ENCODE data around the gene UBE2L6.

UBE2L6 gene

DNA sequence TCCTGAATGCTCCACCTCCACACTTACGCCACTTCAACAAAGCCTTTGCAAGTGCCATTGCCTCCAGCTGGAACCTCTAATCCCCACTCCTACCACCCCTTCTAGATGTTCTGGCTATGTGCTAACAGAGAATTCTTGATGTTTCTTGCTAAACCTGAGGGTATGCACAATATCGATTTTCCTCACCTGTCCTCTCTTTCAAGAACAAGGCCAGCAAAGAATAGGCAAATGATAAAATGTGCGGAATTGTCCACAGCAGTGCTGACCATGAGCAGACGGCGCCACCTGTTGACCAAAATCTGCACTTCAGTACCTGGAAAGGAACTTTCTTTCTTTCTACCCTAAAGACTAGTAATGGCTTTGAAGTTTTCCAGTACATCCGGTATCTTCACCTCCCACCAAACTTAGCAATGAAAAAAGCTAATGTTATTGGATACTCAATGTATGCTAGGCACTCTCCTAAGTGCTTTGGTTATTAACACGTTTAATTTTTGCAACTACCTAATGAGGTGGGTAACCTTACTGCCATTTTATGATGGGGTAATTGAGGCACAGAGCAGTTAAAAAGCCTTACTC, 40.3 kb downstream of the UBE2L6 start:
- DNase-seq, result peak; percentile 75

DNA sequence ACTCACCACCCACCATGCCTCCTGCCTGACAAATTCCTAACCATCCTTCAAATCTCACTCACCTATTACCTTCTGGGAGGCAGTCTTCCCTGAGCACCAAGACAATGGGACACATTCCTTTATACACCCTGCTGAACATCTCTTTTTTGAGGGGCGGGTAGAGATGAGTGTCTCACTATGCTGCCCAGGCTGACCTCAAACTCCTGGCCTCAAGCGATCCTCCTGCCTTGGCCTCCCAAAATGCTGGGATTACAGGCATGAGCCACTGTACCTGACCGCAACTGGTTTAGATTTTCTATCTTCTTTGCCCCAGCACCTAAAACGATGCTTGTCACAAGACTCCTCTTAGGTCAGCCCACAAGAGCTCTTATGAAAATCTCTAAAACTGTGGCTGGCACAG, 44.1 kb downstream of the UBE2L6 start:
- DNase-seq, result no peak

DNA sequence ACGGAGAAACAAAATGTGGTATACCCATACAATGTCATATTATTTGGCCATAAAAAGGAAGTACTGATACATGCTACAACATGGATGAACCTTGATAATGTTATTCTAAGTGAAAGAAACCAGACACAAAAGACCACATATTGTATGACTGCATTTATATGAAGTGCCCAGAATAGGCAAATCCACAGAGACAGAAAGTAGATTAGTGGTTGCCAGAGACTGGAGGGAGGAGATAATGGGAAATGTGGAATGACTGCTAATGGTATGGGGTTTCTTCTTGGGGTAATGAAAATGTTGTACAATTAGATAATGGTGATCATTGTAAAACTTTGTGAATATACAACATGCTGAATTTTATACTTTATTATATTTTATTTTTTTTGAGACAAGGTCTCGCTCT, 46.4 kb downstream of the UBE2L6 start:
- no peak for DNase-seq

DNA sequence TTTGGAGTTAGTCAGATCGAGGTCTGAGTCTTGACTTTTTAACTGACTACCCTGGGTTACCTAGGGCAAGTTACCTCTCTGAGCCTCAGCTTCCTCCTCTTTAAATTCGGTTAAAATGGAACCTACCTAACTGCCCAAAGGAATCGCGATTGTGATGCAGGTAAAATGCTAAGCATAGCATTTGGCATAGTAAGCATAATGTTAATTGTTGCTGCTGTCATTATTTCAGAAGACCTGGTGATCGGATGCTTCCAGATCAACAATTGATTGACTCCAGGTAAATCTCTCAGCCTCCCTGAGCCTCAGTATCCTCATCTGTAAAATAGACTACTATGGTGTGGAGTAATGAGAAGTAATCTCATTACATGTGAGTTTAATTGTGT, 51.4 kb downstream of the UBE2L6 start:
- DNase-seq, result no peak

DNA sequence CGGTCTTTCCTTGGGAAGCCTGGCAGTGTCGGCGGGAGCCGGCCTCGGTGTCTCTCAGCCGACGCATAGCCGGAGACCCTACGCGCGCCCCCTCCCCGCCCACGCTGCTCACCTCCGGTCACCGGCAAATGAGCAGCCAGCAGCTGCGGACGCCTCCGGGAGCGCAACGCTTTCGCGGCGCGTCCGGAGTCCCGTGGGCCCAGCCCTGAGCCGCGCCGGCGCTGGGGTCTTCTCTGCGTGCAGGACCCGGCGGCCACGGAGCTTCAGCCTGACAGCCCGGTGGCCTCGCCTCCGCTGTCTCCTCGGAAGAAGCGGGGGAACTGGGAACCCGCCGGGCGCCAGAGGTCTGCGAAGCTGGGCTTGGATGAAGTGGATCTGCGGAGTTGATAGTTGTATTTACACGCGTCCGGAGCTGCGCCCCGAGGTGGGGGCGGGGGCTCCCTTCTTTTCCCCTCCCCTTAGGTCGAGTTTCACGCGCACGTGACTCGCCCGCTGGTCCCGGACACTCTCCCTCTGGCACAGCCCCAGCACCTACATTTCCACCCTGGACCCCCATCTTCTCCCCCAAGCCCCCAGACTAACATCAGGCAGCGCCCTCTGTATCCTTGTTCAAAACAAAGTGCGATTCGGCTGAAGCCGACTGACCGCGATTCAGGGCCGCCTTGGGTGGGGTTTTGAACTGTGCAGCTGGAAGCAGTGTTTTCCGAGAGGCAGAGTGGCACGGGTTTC, 52.0 kb downstream of the UBE2L6 start, which contains the start of gene SLC43A1:
TSS of gene SLC43A1 (minus strand) at position 371 of the 729 bp plus-strand sequence. CDS start 1,591 bp downstream, outside the sequence.
- DNase-seq, result peak; percentile 42

DNA sequence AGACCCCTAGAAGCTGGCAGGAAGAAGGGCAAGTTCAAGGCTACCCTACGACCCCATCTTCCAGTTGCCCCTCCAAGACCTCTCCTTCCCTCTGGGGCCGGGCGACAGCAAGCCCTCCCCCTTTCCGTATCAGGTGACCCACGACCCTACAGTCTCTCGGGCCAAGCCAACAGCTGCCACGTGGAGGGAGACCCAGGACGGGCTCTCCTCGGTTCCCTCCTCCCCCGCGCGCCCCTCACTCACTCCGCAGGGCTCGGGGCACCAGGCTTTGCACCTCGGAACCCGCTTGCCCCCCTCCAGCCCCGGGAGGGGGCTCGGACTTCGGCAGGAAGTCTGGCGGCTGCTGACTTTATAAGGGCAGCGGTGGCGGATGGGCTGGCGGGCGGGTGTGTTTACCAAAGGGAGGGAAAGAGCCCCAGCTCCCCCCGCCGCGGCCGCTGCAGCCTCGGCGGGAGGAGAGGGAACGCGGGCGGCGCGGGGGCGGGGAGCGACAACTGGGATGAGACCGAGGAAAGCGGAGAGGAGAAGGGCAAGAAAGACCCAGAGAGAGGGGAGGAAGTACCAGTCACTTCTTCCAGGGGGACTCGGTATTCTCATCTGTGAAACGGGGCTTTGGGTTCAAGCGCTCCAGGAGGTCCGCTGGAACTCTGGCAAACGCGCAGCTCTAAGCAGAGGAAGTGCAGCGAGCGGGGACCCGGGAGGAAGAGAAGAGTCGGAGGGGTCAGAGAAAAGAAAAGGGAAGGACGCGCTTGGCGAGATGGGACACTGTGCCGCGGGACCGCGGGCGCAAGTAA, 52.7 kb downstream of the UBE2L6 start:
- DNase-seq, result peak; percentile 54

DNA sequence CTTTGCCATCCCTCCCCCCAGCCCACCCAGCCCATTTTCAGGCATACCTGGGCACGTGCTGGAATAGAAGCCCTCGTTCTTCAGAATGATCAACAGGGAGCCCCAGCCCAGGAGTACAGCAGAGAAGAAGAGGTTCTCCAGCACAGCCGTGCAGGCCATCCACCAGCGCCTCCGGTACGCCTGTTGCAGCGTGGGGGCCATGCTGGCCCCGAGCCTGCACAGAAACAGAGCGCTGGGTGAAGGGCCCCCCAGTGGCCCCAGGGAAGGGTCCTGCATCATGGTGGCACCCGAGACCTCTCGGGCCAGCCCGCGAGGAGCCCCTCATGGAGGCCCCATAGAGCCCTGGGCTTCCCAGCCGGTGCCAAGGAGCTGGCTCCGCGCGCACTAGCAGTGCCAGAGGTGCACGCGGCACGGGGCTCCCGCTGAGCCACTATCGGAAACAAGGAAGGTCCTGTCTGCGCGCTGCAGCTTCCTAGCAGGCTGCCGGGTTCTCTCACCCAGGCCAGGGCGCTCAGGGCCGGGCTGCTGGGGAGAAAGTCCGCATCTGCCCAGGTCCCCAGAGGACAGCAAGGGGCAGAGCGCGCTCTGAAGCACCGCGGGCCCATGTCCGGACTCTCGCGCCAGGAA, 53.4 kb downstream of the UBE2L6 start:
- peak; percentile 22 for DNase-seq

DNA sequence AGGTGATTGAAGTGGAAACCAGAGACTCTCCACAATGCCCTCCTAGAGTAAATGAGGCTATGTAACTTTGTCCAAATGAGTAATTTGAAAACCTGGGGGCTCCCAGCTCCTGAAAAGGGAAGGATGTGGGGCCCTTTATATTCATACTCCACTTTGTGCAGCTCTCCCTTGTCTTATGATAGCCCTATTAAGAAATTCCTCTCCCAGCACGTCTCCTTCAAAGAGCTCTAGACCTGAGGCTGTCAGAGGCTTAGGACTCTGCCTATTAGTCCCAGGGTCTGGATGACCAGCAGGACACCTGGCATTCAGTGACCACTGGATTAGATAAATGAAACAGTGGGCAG, 54.0 kb downstream of the UBE2L6 start:
- DNase-seq, result no peak

DNA sequence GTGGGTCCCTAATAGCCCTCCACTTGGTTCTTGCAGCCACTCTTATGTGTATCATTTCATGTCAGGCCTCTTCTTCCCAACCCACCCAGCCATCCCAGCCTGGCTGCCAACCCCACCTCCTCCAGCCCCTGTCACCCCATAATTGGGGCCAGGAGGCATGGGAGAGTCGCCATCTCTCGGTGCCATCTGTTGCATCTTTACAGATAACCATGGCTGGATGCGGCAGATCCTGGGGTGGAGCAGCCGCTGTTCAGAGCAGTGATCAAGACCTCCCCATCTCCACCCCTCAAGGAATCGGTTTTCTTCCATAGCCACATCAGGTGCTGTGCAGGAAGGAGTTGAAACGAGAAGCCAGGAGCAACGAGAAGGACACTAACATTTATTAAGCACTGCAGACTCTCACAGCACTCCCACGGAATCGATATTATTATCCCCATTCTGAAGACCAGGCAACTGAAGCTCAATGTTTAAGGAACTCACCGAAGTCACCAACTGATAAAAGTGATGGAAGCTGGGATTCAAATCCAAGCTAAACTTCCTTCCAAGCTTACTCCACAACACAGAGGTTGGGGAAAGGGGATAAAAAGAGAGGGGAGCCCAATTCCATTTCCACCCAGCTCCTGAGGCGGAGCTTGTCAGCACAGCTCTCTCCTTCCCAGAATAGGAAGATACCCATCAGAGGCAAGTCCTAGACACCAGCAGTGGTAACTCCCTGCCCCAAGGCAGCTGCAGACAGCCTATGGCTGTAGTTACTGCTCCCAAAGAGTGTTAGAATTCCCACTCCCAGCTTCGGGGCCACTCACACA, 54.6 kb downstream of the UBE2L6 start:
- DNase-seq, result no peak

DNA sequence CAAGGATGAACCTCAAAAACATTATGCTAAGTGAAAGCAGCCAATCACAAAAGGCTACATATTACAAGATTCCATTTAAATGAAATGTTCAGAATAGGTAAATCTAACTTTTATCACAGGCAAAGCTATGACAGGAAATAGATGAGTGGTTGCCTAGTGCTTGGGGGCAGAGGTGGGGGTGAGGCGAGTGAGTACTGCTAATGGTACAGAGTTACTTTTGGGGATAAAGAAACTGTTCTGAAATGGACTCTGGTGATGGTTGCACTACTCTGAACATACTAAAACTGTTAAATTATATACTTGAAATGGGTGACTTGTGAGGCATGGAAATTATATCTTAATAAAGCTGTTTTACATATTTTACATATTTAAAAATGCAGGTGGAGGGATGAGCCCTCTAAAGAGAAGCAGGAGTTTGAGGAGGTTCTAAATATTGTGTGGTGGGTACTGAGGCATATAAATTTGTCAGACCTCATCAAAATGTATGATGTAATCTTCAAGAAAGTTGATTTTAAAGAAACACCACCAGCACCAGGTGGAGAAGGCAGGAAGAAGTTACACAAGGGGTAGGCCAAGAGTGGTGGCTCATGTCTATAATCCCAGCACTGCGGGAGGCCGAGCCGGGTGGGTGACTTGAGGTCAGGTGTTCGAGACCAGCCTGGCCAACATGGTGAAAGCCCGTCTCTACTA, 55.6 kb downstream of the UBE2L6 start:
- DNase-seq, result no peak

DNA sequence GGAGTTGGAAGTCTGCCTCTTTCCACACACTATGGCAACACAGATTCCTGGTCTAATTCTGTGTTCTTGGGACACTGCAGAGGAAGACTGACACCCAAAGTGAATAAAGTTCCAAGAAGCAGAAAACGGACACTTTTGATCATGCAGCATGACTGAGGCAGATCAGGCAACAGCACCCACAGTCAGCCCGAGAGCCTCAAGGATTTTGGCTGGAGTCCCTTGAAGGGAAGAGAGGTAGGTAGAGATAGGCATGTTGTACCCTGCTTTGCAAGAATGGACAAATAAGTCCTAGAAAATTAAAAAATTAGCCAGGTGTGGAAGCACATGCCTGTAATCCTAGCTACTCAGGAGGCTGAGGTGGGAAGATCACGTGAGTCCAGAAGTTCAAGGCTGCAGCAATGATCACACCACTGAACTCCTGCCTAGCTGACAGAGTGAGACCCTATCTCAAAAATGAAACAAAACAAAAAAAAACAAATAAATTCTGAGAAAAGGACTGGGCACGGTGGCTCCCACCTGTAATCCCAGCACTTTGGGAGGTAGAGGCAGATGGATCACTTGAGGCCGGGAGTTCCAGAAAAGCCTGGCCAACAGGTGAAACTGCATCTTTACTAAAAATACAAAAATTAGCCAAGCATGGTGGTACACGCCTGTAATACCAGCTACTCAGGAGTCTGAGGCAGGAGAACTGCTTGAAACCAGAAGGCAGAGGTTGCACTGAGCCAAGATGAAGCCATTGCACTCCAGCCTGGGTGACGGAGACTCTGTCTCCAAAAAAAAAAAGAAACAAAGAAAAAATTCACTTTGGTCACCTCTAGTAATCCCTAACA, 58.9 kb downstream of the UBE2L6 start:
- no peak for DNase-seq

DNA sequence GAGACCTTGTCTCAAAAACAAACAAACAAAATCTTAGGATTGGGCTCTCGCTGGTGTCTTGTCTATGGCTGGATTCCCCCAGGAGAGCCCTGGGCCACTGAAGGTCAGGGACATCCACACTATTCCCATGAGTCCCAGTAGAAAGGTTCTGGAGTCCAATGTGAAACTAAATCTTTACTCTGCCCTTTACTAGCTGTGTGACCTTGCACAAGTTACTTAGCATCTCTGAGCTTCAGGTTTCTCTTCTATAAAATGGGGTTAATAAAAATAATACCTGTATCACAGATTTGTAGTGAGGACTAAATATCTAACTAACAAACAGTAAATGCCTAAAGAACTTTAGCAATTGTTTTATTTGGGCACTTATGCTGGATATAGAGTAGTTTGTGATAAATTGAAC, 61.0 kb downstream of the UBE2L6 start:
- no peak for DNase-seq

DNA sequence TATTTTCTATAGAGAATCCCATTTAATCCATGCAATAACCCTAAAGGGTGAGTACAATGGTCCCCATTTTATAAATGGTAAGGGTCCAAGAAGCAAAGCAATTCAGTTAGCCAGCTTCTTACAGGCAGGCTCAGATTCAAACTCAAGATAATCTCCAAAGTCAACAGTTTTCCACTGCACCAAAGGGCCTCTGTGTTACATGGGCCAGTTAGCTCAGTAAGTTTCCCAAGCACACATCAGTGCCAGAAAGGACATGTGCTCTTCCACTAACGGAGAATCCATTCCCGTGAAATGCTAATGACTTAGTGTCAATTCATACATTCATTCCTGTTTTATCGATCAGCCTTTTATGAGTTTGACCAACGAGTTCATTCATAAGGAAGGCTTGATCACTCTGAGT, 63.0 kb downstream of the UBE2L6 start:
- DNase-seq, result no peak

DNA sequence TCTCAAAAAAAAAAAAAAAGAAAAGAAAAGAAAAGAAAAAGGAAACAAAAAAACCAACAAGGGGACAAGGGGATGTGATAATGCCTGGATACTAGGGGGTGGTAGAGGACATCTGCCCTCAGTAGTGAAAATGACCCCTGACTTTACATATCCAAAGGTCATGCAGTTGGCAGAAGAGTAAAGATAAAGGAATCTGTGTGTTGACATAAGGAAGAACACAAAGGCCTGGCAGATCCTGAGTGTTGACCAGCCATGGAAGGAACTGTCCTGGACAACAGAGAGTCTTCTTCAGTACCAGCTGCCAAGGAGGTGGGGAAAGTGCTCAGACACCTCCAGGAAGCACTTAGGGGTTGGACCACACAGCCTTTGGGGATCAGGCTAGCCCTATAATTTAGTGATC, 64.6 kb downstream of the UBE2L6 start:
- DNase-seq, result no peak

DNA sequence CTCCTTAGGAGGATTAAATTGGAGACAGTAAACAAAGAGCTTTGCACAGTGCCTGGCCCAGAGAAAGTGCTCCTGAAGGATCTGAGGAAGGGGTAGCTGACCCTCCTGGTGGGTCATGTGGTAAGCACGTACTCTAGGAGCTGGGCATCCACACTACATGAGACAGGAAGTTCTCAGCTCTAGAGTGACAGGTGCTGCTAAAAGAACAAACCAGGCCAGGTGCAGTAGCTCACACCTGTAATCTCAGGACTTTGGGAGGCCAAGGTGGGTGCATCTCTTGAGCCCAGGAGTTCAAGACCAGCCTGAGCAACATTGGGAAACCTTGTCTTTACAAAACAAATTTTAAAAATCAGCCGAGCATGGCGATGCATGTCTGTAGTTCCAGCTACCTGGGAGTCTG, 65.1 kb downstream of the UBE2L6 start:
- DNase-seq, result no peak

DNA sequence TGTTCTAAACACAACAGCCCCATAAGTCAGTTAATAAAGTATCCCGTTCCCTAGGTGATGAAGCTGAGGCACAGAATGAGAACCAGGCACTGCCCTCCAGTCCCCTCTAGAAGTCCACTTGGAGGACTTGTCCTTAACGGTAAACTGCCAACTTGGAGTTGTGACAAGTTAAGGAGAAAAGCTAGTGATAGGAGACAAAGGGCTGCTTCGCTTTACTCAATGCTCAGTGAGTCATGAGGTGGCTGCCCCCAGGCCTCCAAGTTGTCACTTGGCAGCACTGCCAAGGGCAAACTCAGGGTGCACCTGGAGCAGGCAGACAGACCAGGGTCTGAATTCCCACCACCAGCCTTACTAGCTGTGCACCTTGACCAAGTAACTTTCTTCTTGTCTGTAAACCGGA, 65.5 kb downstream of the UBE2L6 start:
- no peak for DNase-seq

All from activated naive CD4-positive, alpha-beta T cell treated with Interleukin-2 at 50 U/mL for 16 hours (primary cell).